OCI-LY3 (cell line): ENCODE results near the gene GALNT10.

Experiments used
- CTCF ChIP-seq: fragments of 200-600, 300-600 bp; sonication (generic); IDR thresholded peaks from 2 replicates; pipeline ENCODE4 v1.5.1; 2014; ENCODE audit warnings: antibody characterized with exemption, low read length, low read depth
- EZH2phosphoT487 ChIP-seq: fragments of 200-600 bp; shearing (Covaris generic); IDR thresholded peaks from 2 replicates; pipeline ENCODE4 v1.6.1; 2018; ENCODE audit warnings: antibody characterized with exemption, mixed run types, low read depth

- no peak for TF ChIP-seq CTCF
- no peak for TF ChIP-seq EZH2phosphoT487
Observed at GRCh38 chr5:154191467-154192261, 1.1 kb downstream of the GALNT10 start.
